KMS-11 (cell line): Measurements from ENCODE around the gene CASKIN2.

Source experiments
- H2AFZ ChIP-seq: fragments of 200-600 bp; sonication (generic); 2 replicates; pipeline ENCODE4 v1.6.1; 2016; ENCODE audit warnings: antibody characterized with exemption, mixed run types, low read depth
- H3K27ac ChIP-seq: fragments of 200-600 bp; sonication (generic); 2 replicates; pipeline ENCODE4 v1.6.1; 2016; ENCODE audit warnings: mild to moderate bottlenecking, mixed run types
- H3K27me3 ChIP-seq: fragments of 200-600 bp; sonication (generic); 2 replicates; pipeline ENCODE4 v1.6.1; 2017; ENCODE audit warnings: mild to moderate bottlenecking, low read depth, mixed run types, moderate library complexity; ENCODE audit not compliant: insufficient read depth
- H3K36me3 ChIP-seq: fragments of 200-600 bp; sonication (generic); 2 replicates; pipeline ENCODE4 v1.6.1; 2017; ENCODE audit warnings: mild to moderate bottlenecking, mixed run types; ENCODE audit not compliant: insufficient read depth
- H3K4me1 ChIP-seq: fragments of 200-600 bp; sonication (generic); 2 replicates; pipeline ENCODE4 v1.6.1; 2016; ENCODE audit warnings: mild to moderate bottlenecking, low read depth, mixed run types; ENCODE audit not compliant: poor library complexity, severe bottlenecking
- H3K4me2 ChIP-seq: fragments of 200-600 bp; sonication (generic); 2 replicates; pipeline ENCODE4 v1.7.0; 2016; ENCODE audit warnings: mild to moderate bottlenecking, mixed run types
- H3K4me3 ChIP-seq: fragments of 200-600 bp; sonication (generic); IDR thresholded peaks from 2 replicates; pipeline ENCODE4 v1.6.1; 2017; ENCODE audit warnings: low read depth, low read length, mixed read lengths; ENCODE audit not compliant: insufficient read depth
- H3K79me2 ChIP-seq: fragments of 200-600 bp; sonication (generic); 2 replicates; pipeline ENCODE4 v1.6.1; 2016; ENCODE audit warnings: low read depth, mixed run types; ENCODE audit not compliant: insufficient read depth
- H3K9ac ChIP-seq: fragments of 200-600 bp; sonication (generic); 2 replicates; pipeline ENCODE4 v1.6.1; 2016; ENCODE audit warnings: mild to moderate bottlenecking, mixed run types
- H4K20me1 ChIP-seq: fragments of 200-600 bp; sonication (generic); 2 replicates; pipeline ENCODE4 v1.6.1; 2016; ENCODE audit warnings: mild to moderate bottlenecking, mixed run types; ENCODE audit not compliant: insufficient read depth
- CTCF ChIP-seq: fragments of 200-600 bp; sonication (generic); conservative IDR thresholded peaks from 2 replicates; pipeline ENCODE4 v1.6.1; 2017; ENCODE audit warnings: low read depth, mild to moderate bottlenecking, antibody characterized with exemption, low read length, moderate library complexity, mixed read lengths

Gene CASKIN2

GRCh38 chr17:75460295-75460694, 55.0 kb downstream of the CASKIN2 start:
- TF ChIP-seq CTCF, result no peak
- H3K36me3 ChIP-seq, result no peaks in the 10 kb centered on the region
- no peaks in the 10 kb centered on the region for H3K27me3 ChIP-seq
- H3K27ac ChIP-seq, result peak overlapping the region; percentile 86
- no peaks in the 10 kb centered on the region for H4K20me1 ChIP-seq
- H3K79me2 ChIP-seq, result peaks cover 26% of the 10 kb centered on the region
- H3K4me3 ChIP-seq, result no peak overlapping the region
- peak overlapping the region; percentile 10; the same call in 1 of the 2 replicates for H2AFZ ChIP-seq
- H3K4me2 ChIP-seq, result peak overlapping the region; percentile 91
- peak overlapping the region; percentile 35; the same call in 1 of the 2 replicates for H3K9ac ChIP-seq
- H3K4me1 ChIP-seq, result peaks cover 62% of the 10 kb centered on the region

GRCh38 chr17:75459590-75460267, 55.6 kb downstream of the CASKIN2 start:
- H3K4me3 ChIP-seq, result no peak overlapping the region
- H3K4me1 ChIP-seq, result peaks cover 65% of the 10 kb centered on the region
- peak overlapping the region; percentile 91 for H3K4me2 ChIP-seq
- no peaks in the 10 kb centered on the region for H3K36me3 ChIP-seq
- H3K27me3 ChIP-seq, result no peaks in the 10 kb centered on the region
- TF ChIP-seq CTCF, result no peak
- no peaks in the 10 kb centered on the region for H4K20me1 ChIP-seq
- peak overlapping the region; percentile 35; the same call in 1 of the 2 replicates for H3K9ac ChIP-seq
- peaks cover 26% of the 10 kb centered on the region for H3K79me2 ChIP-seq
- H2AFZ ChIP-seq, result peak overlapping the region; percentile 10; the same call in 1 of the 2 replicates
- peak overlapping the region; percentile 86 for H3K27ac ChIP-seq

GRCh38 chr17:75459246-75459589, 56.1 kb downstream of the CASKIN2 start:
- Histone ChIP-seq H3K4me2 (peak overlapping the region; percentile 91), H3K36me3 (no peaks in the 10 kb centered on the region), H3K27ac (peak overlapping the region; percentile 86), H3K4me3 (no peak overlapping the region), H3K27me3 (no peaks in the 10 kb centered on the region), H3K9ac (peak overlapping the region; percentile 35; the same call in 1 of the 2 replicates), H2AFZ (peak overlapping the region; percentile 10; the same call in 1 of the 2 replicates), H4K20me1 (no peaks in the 10 kb centered on the region), H3K79me2 (peaks cover 26% of the 10 kb centered on the region), H3K4me1 (peaks cover 70% of the 10 kb centered on the region)
- no peak for TF ChIP-seq CTCF

GRCh38 chr17:75457047-75457654, 58.2 kb downstream of the CASKIN2 start:
- no peak overlapping the region for H3K4me3 ChIP-seq
- H4K20me1 ChIP-seq, result no peaks in the 10 kb centered on the region
- H3K27ac ChIP-seq, result peak overlapping the region; percentile 52
- no peak for TF ChIP-seq CTCF
- peaks cover 26% of the 10 kb centered on the region for H3K79me2 ChIP-seq
- peaks cover 71% of the 10 kb centered on the region for H3K4me1 ChIP-seq
- H3K36me3 ChIP-seq, result no peaks in the 10 kb centered on the region
- H3K9ac ChIP-seq, result peak overlapping the region; percentile 83
- peak overlapping the region; percentile 75 for H2AFZ ChIP-seq
- H3K27me3 ChIP-seq, result no peaks in the 10 kb centered on the region
- H3K4me2 ChIP-seq, result peak overlapping the region; percentile 55
